Frontal cortex (tissue), 4 donors: ENCODE data around the gene ROBO2. TPM values are rescaled to one million over a fixed set of nuclear protein-coding genes. Genes with fewer than 3 reads are reported as not detected.
"Not testable (repeated sequence)": the region's sequence is repeated elsewhere in the genome, so short reads cannot be mapped to it uniquely, and the experiment has no call there.

Source experiments
- DNase-seq, 2 donors: peaks; one replicate each; pipeline ENCODE4 v3.0.0; 2012; ENCODE audit warnings: low spot score in 2 of 2
- FAIRE-seq: peaks from 2 replicates; lab custom pipeline; 2012; peaks lifted over from hg19 to GRCh38; lab: Jason Lieb, UNC
- total RNA-seq: library from RNA; depleted of rRNA; stranded (reverse); fragments of >200 nt; gene quantifications from one replicate; pipeline ENCODE4 v1.2.3, GENCODE V29; 2014
- donor health status: control.
- donor health status: control.
- donor health status: control.

ROBO2 gene
- total RNA-seq, 1 donor from 2014 or later, result 245 TPM

- no peak for FAIRE-seq
- DNase-seq, result no peak
Measured at GRCh38 chr3:77373619-77374018, 333.7 kb downstream of the ROBO2 start.

- DNase-seq (no peak), FAIRE-seq (no peak)
Measured at GRCh38 chr3:77376511-77376910, 336.6 kb downstream of the ROBO2 start.

GRCh38 chr3:77377717-77378116 lies 337.8 kb downstream of the ROBO2 start:
- FAIRE-seq, result no peak
- no peak for DNase-seq

GRCh38 chr3:77380136-77380535 lies 340.2 kb downstream of the ROBO2 start:
- FAIRE-seq (no peak), DNase-seq (no peak)

DNA sequence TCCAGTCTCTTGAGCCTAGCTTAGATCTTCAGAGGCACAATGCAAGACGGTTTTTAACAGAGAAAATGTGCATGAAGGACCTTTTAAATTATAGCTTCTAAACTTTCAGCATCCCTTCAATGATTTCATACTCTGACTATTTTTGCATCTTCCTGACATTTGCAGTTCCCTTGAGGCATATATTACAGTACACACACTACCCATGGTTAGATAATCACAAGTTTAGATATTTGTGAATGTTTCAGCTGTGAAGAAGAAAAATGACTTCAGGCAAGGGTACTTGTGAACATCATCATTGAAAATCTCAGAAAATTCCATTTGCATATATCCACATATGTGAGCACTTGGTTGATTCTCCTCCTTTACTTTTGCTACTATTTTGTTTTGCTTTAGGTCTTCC lies 341.5 kb downstream of the ROBO2 start:
- DNase-seq, result no peak

GRCh38 chr3:77392181-77392580 lies 352.3 kb downstream of the ROBO2 start:
- no peak for FAIRE-seq
- no peak for DNase-seq

More for the DNA sequence above, 341.5 kb downstream of the ROBO2 start:
- no peak for FAIRE-seq

- FAIRE-seq (no peak), DNase-seq (no peak)
Measured at GRCh38 chr3:77394046-77394445, 354.1 kb downstream of the ROBO2 start.

DNA sequence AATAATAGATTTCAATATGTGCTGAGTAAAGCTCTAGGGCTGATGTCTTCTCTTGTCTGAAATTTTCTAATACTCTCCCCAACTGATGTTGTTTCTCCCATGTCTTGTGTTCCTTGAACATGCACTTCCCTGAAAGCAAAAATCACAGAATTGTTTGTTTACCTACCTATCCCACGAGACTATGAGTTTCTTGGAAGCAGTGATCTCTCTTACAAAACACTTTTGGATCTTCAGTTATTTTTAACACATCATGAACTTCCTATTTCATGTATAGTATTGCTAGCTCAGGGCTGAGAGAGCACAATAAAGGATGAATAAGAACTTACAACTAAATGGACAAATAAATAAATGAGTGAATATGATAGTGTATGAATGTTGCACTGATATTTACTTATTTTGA lies 365.0 kb downstream of the ROBO2 start:
- FAIRE-seq, result no peak
- no peak for DNase-seq

- FAIRE-seq (no peak), DNase-seq (no peak)
Measured at GRCh38 chr3:77407441-77407840, 367.5 kb downstream of the ROBO2 start.

GRCh38 chr3:77410334-77410733 lies 370.4 kb downstream of the ROBO2 start:
- not testable (repeated sequence) for FAIRE-seq, DNase-seq

- no peak for FAIRE-seq
- no peak for DNase-seq
Measured at GRCh38 chr3:77411334-77411733, 371.4 kb downstream of the ROBO2 start.

- no peak for DNase-seq
- no peak for FAIRE-seq
Measured at GRCh38 chr3:77412021-77412438, 372.1 kb downstream of the ROBO2 start.

DNA sequence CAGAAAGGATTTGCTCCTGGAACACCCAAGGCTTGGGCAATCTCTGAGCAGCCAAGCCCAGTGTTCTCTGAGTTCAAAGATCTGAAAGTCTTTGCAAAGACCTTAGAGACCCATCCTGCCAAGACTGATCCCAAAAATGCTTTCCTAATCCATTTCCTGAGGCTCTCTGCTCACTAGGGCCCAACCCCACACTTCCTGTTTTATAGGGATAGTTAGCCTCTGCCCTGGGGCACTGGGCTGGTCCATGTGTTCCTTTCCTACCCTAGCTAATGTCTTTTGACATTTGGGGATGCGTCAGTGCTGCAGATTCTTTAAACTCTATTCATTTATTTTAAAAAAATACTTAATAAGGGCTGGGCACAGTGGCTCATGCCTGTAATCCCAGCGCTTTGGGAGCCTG lies 372.7 kb downstream of the ROBO2 start:
- FAIRE-seq, result no peak
- no peak for DNase-seq

GRCh38 chr3:77414881-77415280 lies 375.0 kb downstream of the ROBO2 start:
- FAIRE-seq (no peak), DNase-seq (no peak)

DNA sequence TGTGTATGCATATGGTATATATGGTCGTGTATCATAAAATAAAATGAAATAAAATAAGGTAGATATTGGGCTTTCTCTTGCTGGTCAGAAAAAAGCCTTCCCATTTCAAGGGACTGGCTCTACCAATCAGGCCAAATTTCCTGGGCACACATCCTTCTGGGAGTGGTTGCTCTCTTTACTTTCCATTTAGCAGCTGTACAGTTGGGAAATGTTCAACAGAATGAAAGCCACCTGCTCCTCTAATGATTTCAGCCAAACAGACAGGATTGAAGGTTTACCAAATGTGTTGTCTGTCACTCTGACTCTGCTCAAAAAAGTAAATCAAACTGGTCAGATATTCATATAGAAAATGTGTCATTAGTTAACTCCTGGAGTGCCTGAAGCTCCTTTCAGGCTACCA lies 380.4 kb downstream of the ROBO2 start:
- FAIRE-seq (no peak), DNase-seq (no peak)

DNA sequence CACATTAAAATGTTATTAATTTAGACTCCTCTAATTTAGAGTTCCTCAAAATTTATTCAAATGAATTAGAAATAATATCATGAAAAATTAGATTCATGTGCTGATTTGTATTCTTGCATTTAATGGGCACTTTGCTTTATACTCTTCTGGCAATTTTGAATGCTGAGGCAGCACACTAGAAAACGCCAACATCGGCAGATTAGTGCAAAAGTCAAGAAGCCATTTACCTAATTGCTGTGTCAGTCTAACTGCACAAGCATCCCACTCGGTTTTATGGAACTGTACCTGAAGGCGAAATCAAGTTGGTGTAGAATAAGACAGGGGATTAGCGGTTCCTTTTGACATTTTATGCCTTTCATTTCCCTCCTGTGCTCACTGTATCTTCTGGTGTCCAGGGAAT lies 382.0 kb downstream of the ROBO2 start:
- FAIRE-seq (no peak), DNase-seq (no peak)

- FAIRE-seq, result no peak
- no peak for DNase-seq
Measured at GRCh38 chr3:77426531-77426930, 386.6 kb downstream of the ROBO2 start.

DNA sequence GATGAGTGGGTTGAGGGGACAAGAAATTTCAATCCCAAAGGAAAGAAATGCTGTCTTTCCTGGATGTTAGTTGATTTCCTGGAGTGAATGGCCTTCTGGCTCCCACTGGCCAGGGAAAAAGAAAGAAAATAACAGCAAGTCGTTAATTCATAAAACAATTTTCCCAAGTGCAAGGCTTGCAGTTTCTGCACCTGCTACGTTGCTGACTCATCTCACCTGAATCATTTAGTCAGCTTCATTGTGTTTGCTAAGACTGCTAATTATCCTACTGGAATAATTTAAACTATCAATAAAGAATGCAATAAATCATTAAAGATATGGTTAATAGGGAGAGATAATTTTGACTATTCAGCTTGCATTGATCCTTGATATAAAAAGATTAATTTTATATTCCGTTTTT lies 387.6 kb downstream of the ROBO2 start:
- FAIRE-seq (no peak), DNase-seq (no peak)

DNA sequence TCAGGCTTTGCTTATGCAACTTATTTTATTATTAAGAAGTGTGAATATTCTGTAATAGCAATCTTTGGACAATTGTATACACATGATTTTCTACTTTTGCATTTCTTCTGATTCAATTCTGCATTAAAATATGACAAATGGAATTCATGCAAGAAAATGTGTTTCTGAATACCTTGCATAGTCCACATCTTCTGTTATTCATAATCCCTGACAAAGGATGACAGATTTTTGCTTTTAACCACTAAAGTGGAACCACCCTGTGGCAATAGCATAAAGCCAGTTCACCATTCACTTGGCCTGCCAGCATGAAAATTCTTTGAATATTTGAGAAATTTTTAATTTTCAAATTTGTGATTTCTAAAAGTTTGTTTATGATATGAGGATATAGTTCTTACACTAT lies 397.0 kb downstream of the ROBO2 start:
- DNase-seq (no peak), FAIRE-seq (no peak)

DNA sequence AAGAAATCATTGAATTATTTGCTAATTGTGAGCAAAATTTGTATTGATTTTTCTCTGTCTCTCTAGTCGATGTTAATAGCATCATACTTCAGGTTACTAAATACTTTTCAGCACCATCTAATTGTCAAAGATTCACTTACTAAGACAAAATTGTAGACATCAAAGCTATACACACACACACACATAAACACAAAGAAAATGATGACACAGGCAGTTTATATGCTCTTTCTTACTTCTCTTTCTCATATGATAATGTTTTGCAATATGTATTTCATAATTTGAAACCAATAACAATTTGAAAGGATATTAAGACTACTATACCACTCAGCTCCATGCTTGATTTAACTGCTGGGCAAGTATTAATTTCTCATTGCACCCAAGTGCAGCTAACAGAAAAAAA lies 406.2 kb downstream of the ROBO2 start:
- DNase-seq (no peak), FAIRE-seq (no peak)

DNA sequence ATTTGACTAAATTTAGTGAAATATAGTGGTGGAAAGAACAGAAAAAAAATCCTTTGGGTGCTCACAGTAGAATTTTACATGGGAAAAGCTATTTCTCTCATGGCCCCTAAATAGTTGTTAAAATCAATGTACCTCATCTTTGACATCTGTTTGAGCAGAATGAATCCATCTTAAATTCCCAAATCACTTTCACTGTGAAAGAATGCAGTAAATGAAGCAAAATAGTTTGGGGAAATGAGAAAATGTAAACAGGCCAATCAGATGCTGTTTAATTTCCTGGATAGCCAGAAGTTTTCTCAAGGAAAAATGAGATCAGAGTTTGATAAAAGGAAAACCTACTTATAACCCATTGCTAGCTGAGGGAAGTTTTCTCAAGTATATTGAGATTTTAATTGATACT lies 406.9 kb downstream of the ROBO2 start:
- FAIRE-seq (no peak), DNase-seq (no peak)

DNA sequence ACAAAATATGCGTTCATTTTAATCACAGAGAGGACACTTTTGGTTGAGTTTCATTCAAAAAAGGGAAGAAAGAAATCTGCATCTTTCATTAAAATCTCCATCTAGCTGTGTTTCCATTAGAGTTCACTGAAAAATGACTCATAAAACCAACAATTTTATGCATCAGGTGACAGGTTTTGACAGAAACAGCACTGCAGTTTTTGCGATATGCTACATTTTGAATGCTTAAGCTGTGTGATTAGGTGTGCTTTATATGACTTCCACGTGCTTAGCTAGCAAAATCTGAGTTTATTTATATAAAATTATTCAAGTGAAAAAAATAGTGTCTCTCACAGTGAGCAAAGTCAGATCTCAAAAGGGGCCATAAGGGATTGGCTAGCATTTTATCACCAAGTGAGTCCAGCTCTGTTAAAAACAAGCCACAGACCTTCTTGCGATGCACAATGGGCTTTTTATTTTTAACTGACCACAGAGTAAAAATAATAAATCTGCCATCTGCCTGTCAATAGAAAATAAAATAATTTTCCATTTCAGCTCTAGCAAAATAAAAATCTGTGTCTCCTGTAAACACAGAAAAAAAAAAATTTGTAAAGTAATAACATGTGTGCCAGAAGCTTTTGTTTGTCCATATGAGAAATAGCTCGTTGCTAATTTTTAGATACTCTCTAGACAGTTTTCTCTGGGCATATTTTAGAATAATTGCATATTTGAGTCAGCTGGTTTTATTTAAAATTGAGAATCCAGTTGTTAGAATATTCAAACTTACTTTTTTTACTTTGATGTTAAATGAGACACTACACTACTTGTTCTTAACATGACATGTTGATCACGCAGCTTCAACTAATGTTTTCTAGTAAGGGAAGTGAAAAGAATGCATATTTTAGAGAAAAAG lies 409.8 kb downstream of the ROBO2 start:
- FAIRE-seq, result no peak
- no peak for DNase-seq
